ENCODE data around the gene TXLNG.

- TF ChIP-seq SMC3 (IDR thresholded peaks at IDR 0.05; ENCODE audit: low read depth, low read length) (no peak), POLR2A (IDR thresholded peaks at IDR 0.05; ENCODE audit: low read depth, low read length) (no peak), CEBPB (IDR thresholded peaks at IDR 0.05; ENCODE audit: low read depth, low read length) (peak; percentile 79), RAD21 (IDR thresholded peaks at IDR 0.05; ENCODE audit: low read length) (no peak), FOS (IDR thresholded peaks at IDR 0.05; ENCODE audit: low read depth, low read length) (no peak), RCOR1 (IDR thresholded peaks at IDR 0.05; ENCODE audit: insufficient replicate concordance, low read length) (no peak), MXI1 (IDR thresholded peaks at IDR 0.05; ENCODE audit: borderline replicate concordance, low read depth, low read length) (no peak)
- TF ChIP-seq, protein P1, sequence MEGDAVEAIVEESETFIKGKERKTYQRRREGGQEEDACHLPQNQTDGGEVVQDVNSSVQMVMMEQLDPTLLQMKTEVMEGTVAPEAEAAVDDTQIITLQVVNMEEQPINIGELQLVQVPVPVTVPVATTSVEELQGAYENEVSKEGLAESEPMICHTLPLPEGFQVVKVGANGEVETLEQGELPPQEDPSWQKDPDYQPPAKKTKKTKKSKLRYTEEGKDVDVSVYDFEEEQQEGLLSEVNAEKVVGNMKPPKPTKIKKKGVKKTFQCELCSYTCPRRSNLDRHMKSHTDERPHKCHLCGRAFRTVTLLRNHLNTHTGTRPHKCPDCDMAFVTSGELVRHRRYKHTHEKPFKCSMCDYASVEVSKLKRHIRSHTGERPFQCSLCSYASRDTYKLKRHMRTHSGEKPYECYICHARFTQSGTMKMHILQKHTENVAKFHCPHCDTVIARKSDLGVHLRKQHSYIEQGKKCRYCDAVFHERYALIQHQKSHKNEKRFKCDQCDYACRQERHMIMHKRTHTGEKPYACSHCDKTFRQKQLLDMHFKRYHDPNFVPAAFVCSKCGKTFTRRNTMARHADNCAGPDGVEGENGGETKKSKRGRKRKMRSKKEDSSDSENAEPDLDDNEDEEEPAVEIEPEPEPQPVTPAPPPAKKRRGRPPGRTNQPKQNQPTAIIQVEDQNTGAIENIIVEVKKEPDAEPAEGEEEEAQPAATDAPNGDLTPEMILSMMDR (conservative IDR thresholded peaks at IDR 0.05; ENCODE audit: low read depth, low read length), result no peak
- TF ChIP-seq, protein P2, sequence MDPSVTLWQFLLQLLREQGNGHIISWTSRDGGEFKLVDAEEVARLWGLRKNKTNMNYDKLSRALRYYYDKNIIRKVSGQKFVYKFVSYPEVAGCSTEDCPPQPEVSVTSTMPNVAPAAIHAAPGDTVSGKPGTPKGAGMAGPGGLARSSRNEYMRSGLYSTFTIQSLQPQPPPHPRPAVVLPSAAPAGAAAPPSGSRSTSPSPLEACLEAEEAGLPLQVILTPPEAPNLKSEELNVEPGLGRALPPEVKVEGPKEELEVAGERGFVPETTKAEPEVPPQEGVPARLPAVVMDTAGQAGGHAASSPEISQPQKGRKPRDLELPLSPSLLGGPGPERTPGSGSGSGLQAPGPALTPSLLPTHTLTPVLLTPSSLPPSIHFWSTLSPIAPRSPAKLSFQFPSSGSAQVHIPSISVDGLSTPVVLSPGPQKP (IDR thresholded peaks at IDR 0.05; ENCODE audit: borderline replicate concordance, low read depth, low read length), result no peak
Observed at GRCh38 chrX:16778545-16778944, 7.7 kb upstream of the TXLNG start.

All from IMR-90 (cell line).